Airway epithelial cell (primary cell): Measurements from ENCODE around the gene BNIP1. TPM values are rescaled to one million over a fixed set of nuclear protein-coding genes. Genes with fewer than 3 reads are reported as not detected.

Experiments used
- total RNA-seq: library from RNA; depleted of rRNA; stranded (reverse); fragments of >200 nt; gene quantifications from 2 replicates; pipeline ENCODE4 v1.2.3, GENCODE V29; 2015

The BNIP1 gene
- total RNA-seq = 13.9 and 15.0 TPM in 2 replicates

DNA sequence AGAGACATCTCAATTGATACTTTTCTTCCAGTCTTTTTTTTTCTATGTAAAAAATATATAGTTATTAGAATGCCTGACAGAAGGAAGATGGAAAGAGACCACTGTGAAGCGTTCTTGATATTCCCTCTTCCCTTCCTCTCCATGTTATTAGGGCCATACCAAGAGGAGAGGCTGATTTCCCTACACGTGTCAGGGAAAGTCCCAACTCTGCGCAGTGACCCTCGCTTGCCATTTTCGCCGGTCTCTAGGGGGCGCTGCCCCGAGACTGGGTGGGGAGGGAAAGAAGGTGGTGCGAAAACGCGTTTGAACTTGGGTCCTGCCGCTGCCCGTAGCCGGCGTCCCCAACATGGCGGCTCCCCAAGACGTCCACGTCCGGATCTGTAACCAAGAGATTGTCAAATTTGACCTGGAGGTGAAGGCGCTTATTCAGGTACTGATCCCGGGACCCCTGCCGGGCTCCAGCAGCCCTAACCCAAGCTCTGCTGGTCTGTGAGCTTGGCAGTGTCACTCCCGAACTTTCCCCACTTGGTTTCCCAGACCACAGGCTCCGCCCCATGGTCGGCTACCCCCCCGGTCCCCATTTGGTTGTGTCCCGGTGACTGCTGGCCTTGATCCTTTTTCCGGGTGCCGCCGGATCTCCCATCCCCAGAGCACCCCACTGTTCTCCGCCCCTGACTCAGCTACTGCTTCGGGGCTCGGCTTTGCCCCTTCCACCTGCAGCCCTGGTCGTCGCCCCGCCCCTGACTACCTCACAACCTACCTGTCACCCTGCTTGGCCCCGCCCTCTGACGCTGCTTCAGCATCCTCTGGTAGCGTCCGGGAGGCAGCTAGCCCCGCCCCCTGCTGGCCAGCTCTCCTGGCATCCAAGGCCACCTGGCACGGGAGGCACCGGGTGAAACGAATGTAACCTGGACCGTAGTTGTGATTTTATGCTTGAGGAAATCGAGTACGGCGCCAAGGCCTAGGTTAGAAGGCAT lies at the start of gene BNIP1:
Gene BNIP1 (plus strand): TSS at position 332 of the 977 bp plus-strand sequence. CDS start 15 bp downstream, at position 347.

Other genes starting within 250 kb of the BNIP1 start
- 54.7 and 79.5 TPM in 2 replicates for gene RPL26L1, start 185.1 kb upstream of the BNIP1 start, total RNA-seq
- 101 and 118 TPM in 2 replicates for gene ATP6V0E1, start 160.8 kb upstream of the BNIP1 start, total RNA-seq
- 0.65 and 1.6 TPM in 2 replicates for gene CREBRF, start 88.2 kb upstream of the BNIP1 start, total RNA-seq
- gene NKX2-5, start 90.7 kb downstream of the BNIP1 start, total RNA-seq = not detected in 2 replicates
- 27.8 and 51.6 TPM in 2 replicates for gene STC2, start 183.9 kb downstream of the BNIP1 start, total RNA-seq